Measurements from ENCODE around the gene CACNA1C.

DNA sequence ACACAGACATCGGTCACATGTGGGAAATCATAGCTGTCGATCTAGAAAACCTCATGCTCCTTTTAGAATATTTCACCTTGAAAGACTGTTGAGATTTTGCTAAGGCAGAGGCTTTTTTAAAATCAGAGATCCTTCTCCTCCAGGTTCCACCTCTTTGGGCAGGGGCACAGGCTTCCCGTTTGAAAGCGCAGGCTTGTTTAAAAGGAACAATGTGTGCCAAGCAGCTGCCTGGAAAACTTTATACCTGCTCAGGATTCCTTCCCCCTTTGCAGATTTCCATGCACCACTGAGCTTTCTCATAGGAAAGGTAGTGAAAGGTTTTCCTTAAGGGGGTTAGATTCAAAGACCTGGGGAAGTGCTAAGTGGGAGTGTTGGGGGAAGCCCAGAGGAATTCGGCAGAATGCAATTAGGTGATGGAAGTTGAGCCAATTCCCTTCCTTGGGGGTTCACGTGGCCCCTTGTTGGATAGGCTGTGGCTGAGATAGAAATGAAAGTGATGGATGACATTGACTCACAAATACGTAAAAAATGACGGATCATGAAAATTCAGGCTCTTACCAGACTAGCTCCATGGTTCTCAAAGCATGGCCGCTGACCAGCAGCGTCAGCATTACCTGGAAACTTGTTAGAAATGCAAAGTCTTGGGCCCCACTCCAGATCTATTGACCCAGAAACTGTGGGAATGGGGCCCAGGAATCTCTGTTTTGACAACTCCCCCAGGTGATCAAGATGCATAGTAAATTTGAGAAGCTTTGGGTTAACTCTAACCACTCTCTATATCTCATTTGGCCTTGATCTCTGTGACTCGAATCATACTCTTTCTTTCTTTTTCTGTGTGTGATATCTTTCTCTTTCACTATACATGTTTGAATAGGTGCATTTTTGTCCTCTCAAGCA is 460.6 kb downstream of the CACNA1C start:
- no peak for TF ChIP-seq POLR2A (IDR thresholded peaks at IDR 0.05)
- TF ChIP-seq, protein P1, sequence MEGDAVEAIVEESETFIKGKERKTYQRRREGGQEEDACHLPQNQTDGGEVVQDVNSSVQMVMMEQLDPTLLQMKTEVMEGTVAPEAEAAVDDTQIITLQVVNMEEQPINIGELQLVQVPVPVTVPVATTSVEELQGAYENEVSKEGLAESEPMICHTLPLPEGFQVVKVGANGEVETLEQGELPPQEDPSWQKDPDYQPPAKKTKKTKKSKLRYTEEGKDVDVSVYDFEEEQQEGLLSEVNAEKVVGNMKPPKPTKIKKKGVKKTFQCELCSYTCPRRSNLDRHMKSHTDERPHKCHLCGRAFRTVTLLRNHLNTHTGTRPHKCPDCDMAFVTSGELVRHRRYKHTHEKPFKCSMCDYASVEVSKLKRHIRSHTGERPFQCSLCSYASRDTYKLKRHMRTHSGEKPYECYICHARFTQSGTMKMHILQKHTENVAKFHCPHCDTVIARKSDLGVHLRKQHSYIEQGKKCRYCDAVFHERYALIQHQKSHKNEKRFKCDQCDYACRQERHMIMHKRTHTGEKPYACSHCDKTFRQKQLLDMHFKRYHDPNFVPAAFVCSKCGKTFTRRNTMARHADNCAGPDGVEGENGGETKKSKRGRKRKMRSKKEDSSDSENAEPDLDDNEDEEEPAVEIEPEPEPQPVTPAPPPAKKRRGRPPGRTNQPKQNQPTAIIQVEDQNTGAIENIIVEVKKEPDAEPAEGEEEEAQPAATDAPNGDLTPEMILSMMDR (IDR thresholded peaks at IDR 0.05), result no peak
- TF ChIP-seq EP300 (IDR thresholded peaks at IDR 0.05), result no peak

Data from upper lobe of left lung (tissue), 4 donors.